Endothelial cell of umbilical vein (primary cell): ENCODE data around the gene SH2D3C. TPM values are rescaled to one million over a fixed set of nuclear protein-coding genes. Genes with fewer than 3 reads are reported as not detected.

Experiments used
- BruUV-seq: library from RNA; stranded (reverse); fragments of 400-500 nt; replicated peaks from 2 replicates; lab custom pipeline; 2021; lab: Mats Ljungman, UMichigan
- CTCF ChIA-PET: fragments of 300-600, 350-600 bp; sonication (Branson Sonifier 250); formaldehyde crosslinking; loops from one replicate; lab custom pipeline; 2021; ENCODE audit warnings: antibody characterized with exemption, inconsistent platforms; lab: Charles Lee
- POLR2A ChIA-PET: fragments of 300-600, 350-600 bp; sonication (Branson Sonifier 250); formaldehyde crosslinking; loops from one replicate; lab custom pipeline; 2021; ENCODE audit warnings: antibody characterized with exemption, inconsistent platforms; lab: Charles Lee
- DNase-seq: peaks from one replicate; pipeline ENCODE4 v3.0.0-alpha.2; 2011; ENCODE audit warnings: low read depth, low spot score
- FAIRE-seq: peaks from 2 replicates; lab custom pipeline; 2011; peaks lifted over from hg19 to GRCh38; lab: Jason Lieb, UNC
- H2AFZ ChIP-seq: 2 replicates; pipeline ENCODE4 v1.6.0; 2012; ENCODE audit warnings: low read depth, low read length, control low read depth, inconsistent platforms
- H3K27ac ChIP-seq: 2 replicates; pipeline ENCODE4 v1.5.1; 2011; ENCODE audit warnings: low read depth, mild to moderate bottlenecking, control low read depth, low read length, moderate library complexity; ENCODE audit not compliant: insufficient read depth
- H3K27me3 ChIP-seq, 2 experiments: 2 replicates each; pipeline versions ENCODE4 v1.6.0 to v1.6.1; 2011; ENCODE audit warnings: low read length in 2 of 2, mixed read lengths in 1 of 2; ENCODE audit not compliant: control insufficient read depth in 2 of 2, insufficient read depth in 2 of 2
- H3K36me3 ChIP-seq, 2 experiments: 2 replicates in 1 of 2; 3 replicates in 1 of 2; pipeline ENCODE4 v1.5.1; 2011; ENCODE audit warnings: low read length in 2 of 2, mild to moderate bottlenecking in 1 of 2, moderate library complexity in 1 of 2; ENCODE audit not compliant: control insufficient read depth in 2 of 2, insufficient read depth in 2 of 2; ENCODE audit errors: extremely low read depth in 1 of 2
- H3K4me1 ChIP-seq: 3 replicates; pipeline ENCODE4 v1.5.1; 2011; ENCODE audit warnings: mild to moderate bottlenecking, low read length; ENCODE audit not compliant: control insufficient read depth, insufficient read depth; ENCODE audit errors: extremely low read depth
- H3K4me2 ChIP-seq: 2 replicates; pipeline ENCODE4 v1.6.1; 2011; ENCODE audit warnings: low read length, control low read depth, mixed read lengths; ENCODE audit not compliant: insufficient read depth
- H3K4me3 ChIP-seq, 3 experiments: fragments of 200-600 bp in 1 of 3; sonication (generic), shearing (Covaris generic) in 1 of 3; replicated peaks in 1 of 3; 2 replicates each; pipeline ENCODE4 v1.5.1; 2011 to 2016; ENCODE audit warnings: control low read depth in 3 of 3, low read length in 3 of 3, mild to moderate bottlenecking in 2 of 3, inconsistent platforms in 1 of 3, low read depth in 1 of 3, moderate library complexity in 1 of 3; ENCODE audit not compliant: insufficient read depth in 1 of 3
- H3K79me2 ChIP-seq: 2 replicates; pipeline ENCODE4 v1.6.0; 2012; ENCODE audit warnings: low read length, inconsistent platforms; ENCODE audit not compliant: control insufficient read depth, insufficient read depth
- H3K9ac ChIP-seq: replicated peaks from 2 replicates; pipeline ENCODE3; 2011; ENCODE audit warnings: low read length, control low read depth; ENCODE audit not compliant: insufficient read depth; ENCODE audit errors: extremely low read depth
- H3K9me1 ChIP-seq: replicated peaks from 3 replicates; pipeline ENCODE4 v1.6.0; 2011; ENCODE audit warnings: mild to moderate bottlenecking, low read length; ENCODE audit not compliant: control insufficient read depth, insufficient read depth; ENCODE audit errors: extremely low read depth
- H3K9me3 ChIP-seq: replicated peaks from 2 replicates; pipeline ENCODE4 v1.5.1; 2012; ENCODE audit warnings: low read length, inconsistent platforms; ENCODE audit not compliant: control insufficient read depth, insufficient read depth
- H4K20me1 ChIP-seq: replicated peaks from 2 replicates; pipeline ENCODE3; 2011; ENCODE audit warnings: mild to moderate bottlenecking, low read length; ENCODE audit not compliant: control insufficient read depth, insufficient read depth; ENCODE audit errors: extremely low read depth
- CTCF ChIP-seq, 2 donors: IDR thresholded peaks; 1 replicate in 1 of 2; 2 replicates in 1 of 2; pipeline ENCODE4 v1.5.1; 2011; ENCODE audit warnings: low read length in 2 of 2, mild to moderate bottlenecking in 2 of 2, moderate library complexity in 2 of 2, control low read depth in 1 of 2, inconsistent platforms in 1 of 2, low read depth in 1 of 2; ENCODE audit not compliant: insufficient read depth in 1 of 2; ENCODE audit errors: extremely low read depth in 1 of 2
- EZH2 ChIP-seq: IDR thresholded peaks from 2 replicates; pipeline ENCODE4 v1.6.1; 2012; ENCODE audit warnings: borderline replicate concordance, low read depth, mild to moderate bottlenecking, moderate library complexity, low read length, inconsistent platforms; ENCODE audit not compliant: severe bottlenecking
- dilution Hi-C: fragments of 300-500 bp; cut with MboI; formaldehyde crosslinking; loops from one replicate; pipeline ENCODE4 v1.15.0; 2019; ENCODE audit warnings: low sequenced_read_pairs; ENCODE audit not compliant: extremely low pct_ligation_motif_present
- intact Hi-C: fragments of 100-400 bp; cut with micrococcal nuclease; formaldehyde crosslinking; loops from one replicate; pipeline ENCODE4 v1.10.0; 2022
- polyA plus RNA-seq, 4 experiments: library from polyadenylated mRNA; depleted of rRNA in 3 of 4; stranded (reverse) in 3 of 4; unstranded in 1 of 4; fragments of >200 nt; gene quantifications; 2 replicates each; pipeline versions ENCODE4 v1.2.1 to v1.2.3, GENCODE V29; 2011 to 2012; ENCODE audit warnings: missing spikeins in 1 of 4
- total RNA-seq: library from RNA; stranded (reverse); gene quantifications from 2 replicates; pipeline ENCODE4 v1.2.3, GENCODE V29; 2021

The SH2D3C gene
- total and polyA plus RNA-seq, 2 donors (not counting 3 experiments of a cell fraction or from before 2014, with no cell fraction given): 95.0 to 173 TPM

- Histone ChIP-seq H2AFZ (no peak overlapping the region), H3K79me2 (peaks cover 52% of the 10 kb centered on the region), H3K36me3 (peaks cover 38 to 39% of the 10 kb centered on the region in 2 experiments), H3K27ac (peak overlapping the region; percentile 42), H3K27me3 (no peaks in the 10 kb centered on the region), H3K9me1 (no peaks in the 10 kb centered on the region), H4K20me1 (no peaks in the 10 kb centered on the region), H3K9me3 (no peaks in the 10 kb centered on the region), H3K4me3 (peak overlapping the region; percentile 42 to 89 (median 79)), H3K4me2 (peak overlapping the region; percentile 71), H3K9ac (peak overlapping the region; percentile 59), H3K4me1 (peaks cover 38% of the 10 kb centered on the region)
- TF ChIP-seq CTCF (IDR thresholded peaks at IDR 0.05; ENCODE audit: extremely low read depth in 1 of 2, insufficient read depth in 1 of 2, low read depth in 1 of 2, low read length in 2 of 2): peak; percentile 10 to 30
- TF ChIP-seq EZH2: no peak
- ChIA-PET CTCF (interaction anchor here (1.1 to 7.2 kb wide), 2 partner anchors 58 to 83 kb away, joined by 3 to 58 read pairs; no protein-coding TSS in a partner anchor), POLR2A (no interaction called here)
- DNase-seq (peak; percentile 44), FAIRE-seq (no peak)
- dilution Hi-C loops: no loop called here
- BruUV-seq: no TSS peak
- intact Hi-C loops: loop anchor here (1.0 to 5.0 kb wide), 2 partner anchors 17 to 269 kb away; no protein-coding TSS in a partner anchor
Measured at GRCh38 chr9:127786773-127787104, 8.3 kb upstream of the SH2D3C start.
